K562 (cell line): ENCODE data around the gene FHDC1. TPM values are rescaled to one million over a fixed set of nuclear protein-coding genes. Genes with fewer than 3 reads are reported as not detected.

Source experiments
- BCOR ChIP-seq: fragments of 450-650 bp; IDR thresholded peaks from 2 replicates; pipeline ENCODE4 v1.6.1; 2016
- CCAR2 ChIP-seq: fragments of 200-400 bp; formaldehyde crosslinking; IDR thresholded peaks from 2 replicates; pipeline ENCODE4 v1.6.1; 2017; ENCODE audit warnings: mild to moderate bottlenecking, low read depth, low read length
- CHCHD3 ChIP-seq: fragments of 250-450 bp; sonication (Bioruptor Pico); IDR thresholded peaks from 2 replicates; pipeline ENCODE4 v2.1.2; 2022; ENCODE audit warnings: mild to moderate bottlenecking
- DEAF1 ChIP-seq: fragments of 450-650 bp; formaldehyde crosslinking; IDR thresholded peaks from 2 replicates; pipeline ENCODE4 v1.4.0; 2020; ENCODE audit warnings: mild to moderate bottlenecking, moderate library complexity
- FOXM1 ChIP-seq, 2 experiments: fragments of 450-650 bp in 1 of 2; sonication (generic) in 1 of 2; formaldehyde crosslinking in 1 of 2; IDR thresholded peaks; 2 replicates each; pipeline versions ENCODE4 v1.6.1 to v1.9.0; 2017 to 2022; ENCODE audit warnings: low read depth in 2 of 2, mild to moderate bottlenecking in 2 of 2, missing genetic modification reagents in 1 of 2, moderate library complexity in 1 of 2
- GABPA ChIP-seq: fragments of 200-800 bp; sonication (Bioruptor generic); conservative IDR thresholded peaks from 2 replicates; pipeline ENCODE4 v1.6.1; 2016; ENCODE audit warnings: low read depth, missing genetic modification characterization, missing compliant biosample characterization
- GTF2E2 ChIP-seq: fragments of 200-800 bp; sonication (Bioruptor generic); IDR thresholded peaks from 2 replicates; pipeline ENCODE4 v1.6.1; 2016; ENCODE audit warnings: missing genetic modification characterization, missing compliant biosample characterization
- KHSRP ChIP-seq: fragments of 450-650 bp; IDR thresholded peaks from 2 replicates; pipeline ENCODE4 v1.6.1; 2017
- KLF1 ChIP-seq: fragments of 450-650 bp; IDR thresholded peaks from 2 replicates; pipeline ENCODE4 v1.6.1; 2016; ENCODE audit warnings: missing genetic modification characterization, missing compliant biosample characterization
- KLF16 ChIP-seq: IDR thresholded peaks from 2 replicates; pipeline ENCODE4 v1.6.1; 2016; ENCODE audit warnings: antibody characterized with exemption
- LCOR ChIP-seq: sonication (generic); formaldehyde crosslinking; IDR thresholded peaks from 2 replicates; pipeline ENCODE4 v1.8.0; 2022; ENCODE audit warnings: mild to moderate bottlenecking, missing genetic modification reagents
- MECOM ChIP-seq: fragments of 250-450 bp; sonication (Bioruptor Pico); IDR thresholded peaks from 2 replicates; pipeline ENCODE4 v1.8.0; 2022; ENCODE audit warnings: inconsistent platforms
- MEF2A ChIP-seq: IDR thresholded peaks from 2 replicates; pipeline ENCODE4 v1.6.1; 2011; ENCODE audit warnings: low read depth, mild to moderate bottlenecking, low read length, moderate library complexity; ENCODE audit not compliant: control insufficient read depth
- NR2C2 ChIP-seq, 2 experiments: fragments of 200-800 bp in 1 of 2; sonication (Bioruptor generic) in 1 of 2; sonication (generic) in 1 of 2; formaldehyde crosslinking in 1 of 2; IDR thresholded peaks; 2 replicates each; pipeline versions ENCODE4 v1.6.1 to v1.8.0; 2016 to 2022; ENCODE audit warnings: mild to moderate bottlenecking in 1 of 2, missing compliant biosample characterization in 1 of 2, missing genetic modification characterization in 1 of 2, missing genetic modification reagents in 1 of 2
- PHB2 ChIP-seq: fragments of 450-650 bp; IDR thresholded peaks from 2 replicates; pipeline ENCODE4 v1.6.1; 2017; ENCODE audit warnings: low read depth
- RBM15 ChIP-seq: fragments of 200-400 bp; formaldehyde crosslinking; IDR thresholded peaks from 2 replicates; pipeline ENCODE4 v1.6.1; 2018; ENCODE audit warnings: mild to moderate bottlenecking, low read length, moderate library complexity; ENCODE audit not compliant: insufficient read depth
- RCOR1 ChIP-seq, 2 experiments: IDR thresholded peaks; 2 replicates each; pipeline ENCODE4 v1.6.1; 2012; ENCODE audit warnings: low read depth in 2 of 2, low read length in 2 of 2, borderline replicate concordance in 1 of 2, improper control_type of control experiment in 1 of 2
- SAP30 ChIP-seq: fragments of 200-600 bp; sonication (generic); IDR thresholded peaks from 2 replicates; pipeline ENCODE4 v1.6.1; 2012; ENCODE audit warnings: borderline replicate concordance, low read depth, mild to moderate bottlenecking, moderate library complexity, low read length, control low read depth, inconsistent platforms; ENCODE audit not compliant: insufficient read depth, poor library complexity, severe bottlenecking
- WHSC1 ChIP-seq: IDR thresholded peaks from one replicate; pipeline ENCODE4 v1.6.1; 2012; ENCODE audit warnings: low read length, control low read depth, inconsistent platforms
- ZFPM2 ChIP-seq: fragments of 250-450 bp; sonication (Bioruptor Pico); IDR thresholded peaks from 2 replicates; pipeline ENCODE4 v1.5.1; 2022; ENCODE audit warnings: mild to moderate bottlenecking
- ZNF253 ChIP-seq: fragments of 250-450 bp; sonication (Bioruptor Pico); conservative IDR thresholded peaks from 2 replicates; pipeline ENCODE4 v1.6.1; 2021; ENCODE audit warnings: mild to moderate bottlenecking
- ZNF395 ChIP-seq: fragments of 200-800 bp; sonication (Bioruptor generic); IDR thresholded peaks from 2 replicates; pipeline ENCODE4 v1.6.1; 2017; ENCODE audit warnings: missing genetic modification characterization, missing compliant biosample characterization
- ZNF586 ChIP-seq: fragments of 450-650 bp; formaldehyde crosslinking; conservative IDR thresholded peaks from 2 replicates; pipeline ENCODE4 v1.4.0; 2020; ENCODE audit warnings: mild to moderate bottlenecking, moderate library complexity
- ZNF785 ChIP-seq: fragments of 250-450 bp; sonication (Bioruptor Pico); IDR thresholded peaks from 2 replicates; pipeline ENCODE4 v1.4.0; 2020; ENCODE audit warnings: mild to moderate bottlenecking
- polyA plus RNA-seq, 8 experiments: library from polyadenylated mRNA; depleted of rRNA in 4 of 8; stranded (reverse) in 5 of 8; unstranded in 3 of 8; fragments of >200 nt; fragmentation: Nextera tagmentation in 2 of 8; fragmentation: Illumina TruSeq in 1 of 8; extraction: Ambion mirVana in 2 of 8; extraction: Trizol in 1 of 8; gene quantifications; 2 replicates each; pipeline versions ENCODE4 v1.2.1 to v1.2.3, GENCODE V29; 2011 to 2014; ENCODE audit warnings: inconsistent platforms in 1 of 8, missing spikeins in 1 of 8
- total RNA-seq, 7 experiments: library from RNA; depleted of rRNA in 6 of 7; stranded (reverse); fragments of >200 nt in 6 of 7; fragmentation: Illumina TruSeq in 2 of 7; extraction: Trizol in 2 of 7; gene quantifications; 2 replicates each; pipeline versions ENCODE4 v1.2.1 to v1.2.3, GENCODE V29; 2011 to 2021; ENCODE audit warnings: low replicate concordance in 1 of 7

Gene FHDC1
- total and polyA plus RNA-seq, 9 of the 15 experiments (the other 6 are each of a cell fraction or from before 2014, with no cell fraction given) = 0.01 to 0.43 (median 0.07) TPM

- TF ChIP-seq DEAF1 (CRISPR knock-in tag) (no peak), GABPA (tag) (peak; percentile 40; the same call in 1 of the 2 replicates), ZNF253 (CRISPR knock-in tag) (no peak), ZNF395 (CRISPR knock-in tag) (peak; percentile 65; the same call in 1 of the 2 replicates), ZNF785 (no peak), KLF16 (peak; percentile 81), GTF2E2 (tag) (no peak), BCOR (0 out of 2 replicates have a peak, but pooled peaks have one; percentile 32), CHCHD3 (CRISPR knock-in tag) (no peak), CCAR2 (no peak), MECOM (peak; percentile 71; the same call in 1 of the 2 replicates), RBM15 (no peak), FOXM1 (IDR thresholded peaks at IDR 0.05; ENCODE audit: low read depth) (peak; percentile 51; the same call in 1 of the 2 replicates), FOXM1 (CRISPR knock-in tag; IDR thresholded peaks at IDR 0.05; ENCODE audit: low read depth) (no peak), ZNF586 (no peak), MEF2A (no peak), NR2C2 (CRISPR knock-in tag; IDR thresholded peaks at IDR 0.05) (peak; percentile 66), NR2C2 (tag; IDR thresholded peaks at IDR 0.05) (peak; percentile 60), PHB2 (peak; percentile 45; the same call in 1 of the 2 replicates), KLF1 (no peak), RCOR1 (IDR thresholded peaks at IDR 0.05; ENCODE audit: borderline replicate concordance in 1 of 2, low read depth in 2 of 2, low read length in 2 of 2) (peak in 1 of 2 experiments; percentile 77; a peak in 1 of 4 replicates), LCOR (CRISPR knock-in tag) (peak; percentile 76; the same call in 1 of the 2 replicates), SAP30 (no peak), KHSRP (no peak), WHSC1 (no peak), ZFPM2 (no peak)
Measured at GRCh38 chr4:153023692-153024394, 87.7 kb downstream of the FHDC1 start (continued).
